ENCODE measurements around the gene TNS3. TPM values are rescaled to one million over a fixed set of nuclear protein-coding genes. Genes with fewer than 3 reads are reported as not detected.

The TNS3 gene
- total RNA-seq, 4 donors from 2014 or later = 27.2 to 110 (median 47.5) TPM

- H3K9me3 ChIP-seq = no peaks in the 10 kb centered on the region
- TF ChIP-seq CTCF (IDR thresholded peaks at IDR 0.05) (no peak), POLR2A (IDR thresholded peaks at IDR 0.05) (no peak)
- H3K27ac ChIP-seq = no peak overlapping the region
- H3K4me3 ChIP-seq = no peak overlapping the region
- peaks cover 5 to 12% of the 10 kb centered on the region in 2 donors for H3K4me1 ChIP-seq
- intact Hi-C loops (cut with DNase I; ENCODE audit: low total_unique reads) = no loop called here
- no peaks in the 10 kb centered on the region for H3K36me3 ChIP-seq
- H3K27me3 ChIP-seq = no peaks in the 10 kb centered on the region
- DNase-seq = no peak
These were observed 20.0 kb downstream of the TNS3 start for GRCh38 chr7:47561715-47562446.

GRCh38 chr7:47559306-47560220 is 22.3 kb downstream of the TNS3 start:
- peaks cover 5 to 12% of the 10 kb centered on the region in 2 donors for H3K4me1 ChIP-seq

GRCh38 chr7:47557694-47558670 is 23.9 kb downstream of the TNS3 start:
- DNase-seq = peak; percentile 51 to 52
- H3K4me1 ChIP-seq = peaks cover 5 to 12% of the 10 kb centered on the region in 2 donors
- H3K36me3 ChIP-seq = no peaks in the 10 kb centered on the region
- peak overlapping the region; percentile 71 to 72 for H3K27ac ChIP-seq
- intact Hi-C loops (cut with DNase I; ENCODE audit: low total_unique reads) = no loop called here
- TF ChIP-seq CTCF (IDR thresholded peaks at IDR 0.05) (no peak), POLR2A (IDR thresholded peaks at IDR 0.05) (no peak)
- no peaks in the 10 kb centered on the region for H3K27me3 ChIP-seq
- no peaks in the 10 kb centered on the region for H3K9me3 ChIP-seq
- no peak overlapping the region for H3K4me3 ChIP-seq

More at GRCh38 chr7:47559306-47560220, 22.3 kb downstream of the TNS3 start:
- H3K36me3 ChIP-seq = no peaks in the 10 kb centered on the region
- no peak overlapping the region for H3K4me3 ChIP-seq
- no peak overlapping the region for H3K27ac ChIP-seq
- no peak for TF ChIP-seq CTCF (IDR thresholded peaks at IDR 0.05)
- no peak for TF ChIP-seq POLR2A (IDR thresholded peaks at IDR 0.05)
- H3K9me3 ChIP-seq = no peaks in the 10 kb centered on the region
- intact Hi-C loops (cut with DNase I; ENCODE audit: low total_unique reads) = no loop called here
- H3K27me3 ChIP-seq = no peaks in the 10 kb centered on the region
- DNase-seq = no peak

- H3K36me3 ChIP-seq = no peaks in the 10 kb centered on the region
- H3K4me3 ChIP-seq = no peak overlapping the region
- TF ChIP-seq POLR2A (IDR thresholded peaks at IDR 0.05) (no peak), CTCF (IDR thresholded peaks at IDR 0.05) (no peak)
- peak overlapping the region; percentile 71 to 72 for H3K27ac ChIP-seq
- H3K27me3 ChIP-seq = no peaks in the 10 kb centered on the region
- intact Hi-C loops (cut with DNase I; ENCODE audit: low total_unique reads) = no loop called here
- peaks cover 5 to 15% of the 10 kb centered on the region in 2 donors for H3K4me1 ChIP-seq
- DNase-seq = no peak
- no peaks in the 10 kb centered on the region for H3K9me3 ChIP-seq
These were observed 24.6 kb downstream of the TNS3 start for GRCh38 chr7:47557317-47557693.

Measured in uterus (tissue), 4 donors.